Stomach (tissue), 4 donors: Measurements from ENCODE around the gene AFAP1L1.

Experiments
- CTCF ChIP-seq, 7 experiments: fragments of 450-650 bp in 4 of 7; fragments of 200-600 bp in 3 of 7; sonication (generic) in 3 of 7; IDR thresholded peaks; one replicate each; pipeline ENCODE4 v1.5.1; 2016 to 2019; ENCODE audit warnings: antibody characterized with exemption in 7 of 7, control low read depth in 2 of 7, mild to moderate bottlenecking in 1 of 7
- POLR2A ChIP-seq, 4 donors: fragments of 450-650 bp; IDR thresholded peaks; one replicate each; pipeline ENCODE4 v1.6.1; 2016; ENCODE audit warnings: antibody characterized with exemption in 4 of 4, control low read depth in 2 of 4, mild to moderate bottlenecking in 1 of 4, moderate library complexity in 1 of 4

GRCh38 chr5:149224282-149224681 lies 47.4 kb upstream of the AFAP1L1 start:
- no peak for TF ChIP-seq CTCF (IDR thresholded peaks at IDR 0.05)
- no peak for TF ChIP-seq POLR2A (IDR thresholded peaks at IDR 0.05)
